HPDE6-E6E7 (cell line): ENCODE measurements around the gene DRD5.
"Not testable (repeated sequence)": the region's sequence is repeated elsewhere in the genome, so short reads cannot be mapped to it uniquely, and the experiment has no call there.

Source experiments
- DNase-seq: peaks from one replicate; pipeline ENCODE4 v3.0.0; 2011; ENCODE audit warnings: missing footprints; ENCODE audit errors: extremely low spot score

The DRD5 gene

DNA sequence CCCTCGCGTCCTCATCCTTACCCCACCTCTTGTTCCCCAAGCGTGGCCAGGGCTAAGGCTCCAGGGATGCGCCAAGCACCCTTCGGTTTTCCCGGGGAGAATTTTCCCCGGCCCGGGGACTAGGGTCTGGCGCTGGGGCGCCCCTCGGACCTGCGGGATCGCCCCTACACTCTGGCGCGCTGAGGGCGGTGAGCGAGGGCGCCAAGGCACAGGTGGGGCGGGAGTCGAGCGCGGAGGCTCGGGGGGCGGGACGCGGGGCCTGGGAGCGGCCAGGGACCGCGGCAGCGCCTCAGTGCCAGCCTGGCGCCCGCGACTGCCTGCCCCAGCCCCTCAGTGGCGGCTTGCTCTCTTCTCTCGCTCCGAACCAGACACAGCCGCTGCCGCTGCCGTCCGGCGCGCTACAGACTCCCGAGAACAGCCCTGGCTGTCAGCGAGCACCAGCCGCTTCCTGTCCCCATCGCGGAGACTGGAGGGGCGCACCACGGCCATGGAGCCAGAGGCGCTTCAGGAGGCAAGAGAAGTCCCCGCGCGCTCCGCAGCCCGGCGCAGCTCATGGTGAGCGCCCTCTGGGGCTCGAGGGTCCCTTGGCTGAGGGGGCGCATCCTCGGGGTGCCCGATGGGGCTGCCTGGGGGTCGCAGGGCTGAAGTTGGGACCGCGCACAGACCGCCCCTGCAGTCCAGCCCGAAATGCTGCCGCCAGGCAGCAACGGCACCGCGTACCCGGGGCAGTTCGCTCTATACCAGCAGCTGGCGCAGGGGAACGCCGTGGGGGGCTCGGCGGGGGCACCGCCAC, at the start of gene DRD5:
Gene DRD5 (plus strand): TSS at position 292 of the 793 bp plus-strand sequence. CDS start 396 bp downstream, at position 688.
- no peak for DNase-seq

DNA sequence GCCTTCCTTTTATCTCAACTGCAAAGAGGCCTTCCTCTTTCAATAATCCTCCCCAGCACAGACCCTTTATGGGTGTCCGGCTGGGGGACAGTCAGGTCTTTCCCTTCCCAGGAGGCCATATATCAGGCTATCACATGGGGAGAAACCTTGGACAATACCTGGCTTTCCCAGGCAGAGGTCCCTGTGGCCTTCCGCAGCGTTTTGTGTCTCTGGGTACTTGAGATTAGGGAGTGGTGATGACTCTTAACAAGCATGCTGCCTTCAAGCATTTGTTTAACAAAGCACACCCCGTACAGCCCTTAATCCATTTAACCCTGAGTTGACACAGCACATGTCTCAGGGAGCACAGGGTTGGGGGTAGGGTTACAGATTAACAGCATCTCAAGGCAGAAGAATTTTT, 49.2 kb upstream of the DRD5 start:
- DNase-seq: not testable (repeated sequence)

DNA sequence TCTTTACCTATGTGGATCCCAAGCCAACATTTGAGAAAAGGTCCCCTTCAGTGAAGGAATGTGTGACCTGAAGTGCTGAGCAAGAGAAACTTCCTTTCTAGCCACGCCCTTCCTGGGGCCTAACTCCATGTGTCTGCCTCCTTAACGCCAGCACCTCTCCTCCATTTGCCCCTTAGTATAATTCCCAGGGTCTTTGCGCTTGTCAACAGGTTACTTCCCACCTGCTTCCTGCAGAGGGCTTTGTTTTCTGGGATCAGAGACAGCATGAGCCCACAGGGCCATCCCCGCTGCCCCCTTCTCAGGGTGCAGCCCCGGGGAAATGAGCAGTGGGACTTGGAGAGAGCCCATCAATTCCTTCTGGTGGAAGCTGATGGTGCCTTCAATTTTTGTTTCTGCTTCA, 45.9 kb upstream of the DRD5 start:
- no peak for DNase-seq

DNA sequence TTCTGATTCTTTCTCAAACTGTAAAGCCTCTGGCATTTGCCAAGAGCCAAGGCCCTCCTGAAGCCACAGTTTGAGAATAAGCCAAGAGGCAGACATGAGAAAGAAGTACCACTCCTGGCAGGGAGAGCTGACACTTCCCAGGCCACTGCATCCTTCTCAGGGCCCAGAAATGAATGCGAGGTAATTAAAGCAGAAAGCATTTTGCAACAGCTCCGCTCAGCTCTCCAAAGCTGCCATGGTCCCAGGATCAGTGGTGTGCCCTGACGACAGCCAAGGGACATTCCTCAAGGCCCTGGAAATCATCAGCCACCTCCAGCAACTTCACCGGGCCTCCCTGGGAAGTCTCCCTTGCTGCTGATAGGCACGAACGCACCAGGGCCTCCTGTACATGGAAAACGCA, 44.2 kb upstream of the DRD5 start:
- DNase-seq: not testable (repeated sequence)

DNA sequence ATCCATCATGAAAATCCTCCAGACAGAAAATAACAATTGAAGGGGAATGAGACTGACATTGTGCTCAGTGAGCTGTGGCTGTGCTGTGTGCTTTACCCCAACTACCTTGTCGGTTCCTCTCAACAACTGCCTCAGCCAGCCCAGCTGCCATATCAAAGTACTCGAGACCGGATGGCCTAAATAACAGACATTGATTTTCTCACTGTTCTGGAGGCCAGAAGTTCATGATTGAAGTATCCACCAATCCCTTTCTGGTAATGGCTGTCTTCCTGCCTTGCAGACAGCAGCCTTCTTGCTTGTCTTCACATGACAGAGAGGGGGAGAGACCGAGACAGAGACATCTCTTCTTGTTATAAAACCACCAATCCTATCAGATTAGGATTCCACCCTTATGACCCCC, 37.6 kb upstream of the DRD5 start:
- not testable (repeated sequence) for DNase-seq

DNA sequence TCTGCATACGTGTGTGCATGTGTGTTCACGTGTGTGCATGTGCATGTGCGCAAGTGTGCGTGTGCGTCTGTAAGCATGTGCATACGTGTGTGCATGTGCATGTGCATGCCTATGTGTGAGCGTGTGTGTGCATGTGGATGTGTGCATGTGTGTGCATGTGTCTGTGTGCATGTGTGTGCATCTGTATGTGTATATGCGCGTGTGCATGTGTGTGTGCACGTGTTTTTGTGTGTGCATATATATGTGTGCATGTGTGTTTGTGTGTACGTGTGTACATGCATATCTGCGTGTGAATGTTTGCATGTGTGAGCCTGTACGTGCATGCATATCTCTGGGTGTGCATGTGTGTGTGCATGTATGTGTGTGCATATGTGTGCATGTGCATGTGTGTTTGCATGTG, 35.7 kb upstream of the DRD5 start:
- DNase-seq: no peak

DNA sequence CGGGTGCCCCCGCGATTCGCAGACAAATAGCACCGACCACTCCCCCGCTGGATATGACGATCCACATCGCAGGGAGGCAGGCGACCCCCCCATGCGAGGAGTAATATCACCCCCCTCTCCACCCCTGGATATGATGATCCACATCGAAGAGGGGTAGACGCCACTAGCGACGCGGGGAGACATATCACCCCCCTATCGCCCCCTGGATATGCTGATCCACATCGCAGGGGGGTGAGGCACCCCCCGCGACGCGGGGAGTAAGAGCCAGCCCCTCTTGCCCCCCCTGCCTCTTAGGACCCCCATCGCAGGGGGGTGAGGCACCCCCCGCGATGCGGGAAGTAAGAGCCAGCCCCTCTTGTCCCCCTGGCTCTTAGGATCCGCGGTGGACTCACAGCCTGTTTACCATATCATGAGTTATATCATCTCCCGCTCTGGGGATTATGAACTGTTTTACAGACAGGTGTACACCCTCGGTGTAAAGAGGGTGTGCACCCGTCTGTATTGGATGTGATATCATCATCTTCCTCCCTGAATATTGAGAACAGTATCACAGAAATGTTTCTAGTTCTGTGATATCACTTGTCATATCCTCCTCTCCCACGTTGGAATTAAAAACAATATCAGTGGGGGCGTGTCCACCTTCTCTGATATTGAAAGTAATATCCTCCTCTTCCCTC, 22.7 kb upstream of the DRD5 start:
- no peak for DNase-seq

DNA sequence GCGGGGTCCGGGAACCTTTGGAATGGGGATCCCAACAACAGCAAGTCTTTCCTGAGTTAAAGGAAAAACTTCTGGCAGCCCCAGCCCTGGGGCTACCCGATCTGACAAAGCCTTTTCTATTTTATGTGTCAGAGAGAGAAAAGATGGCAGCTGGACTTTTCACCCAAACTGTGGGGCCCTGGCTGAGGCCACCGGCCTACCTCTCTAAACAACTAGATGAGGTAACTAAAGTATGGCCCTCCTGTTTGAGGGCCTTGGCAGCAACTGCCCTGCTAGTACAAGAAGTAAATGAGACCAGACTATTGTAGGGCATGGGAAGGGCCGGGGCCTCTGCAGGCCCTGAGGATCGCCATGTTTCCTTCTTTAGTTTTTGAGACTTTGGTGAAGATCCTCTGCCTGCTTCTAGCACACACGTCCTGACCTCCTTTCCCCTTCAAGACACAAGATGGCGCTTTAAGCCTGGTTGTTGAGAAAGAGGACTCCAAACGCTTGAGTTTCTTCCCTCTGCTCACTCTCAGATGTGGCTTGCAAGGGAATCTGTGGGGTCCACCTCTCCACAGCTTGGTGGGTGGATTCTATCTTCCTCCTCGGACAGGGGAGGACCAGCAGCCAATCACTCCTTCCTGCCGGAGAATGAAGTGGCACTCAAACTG, 18.5 kb upstream of the DRD5 start:
- peak; percentile 49 for DNase-seq

DNA sequence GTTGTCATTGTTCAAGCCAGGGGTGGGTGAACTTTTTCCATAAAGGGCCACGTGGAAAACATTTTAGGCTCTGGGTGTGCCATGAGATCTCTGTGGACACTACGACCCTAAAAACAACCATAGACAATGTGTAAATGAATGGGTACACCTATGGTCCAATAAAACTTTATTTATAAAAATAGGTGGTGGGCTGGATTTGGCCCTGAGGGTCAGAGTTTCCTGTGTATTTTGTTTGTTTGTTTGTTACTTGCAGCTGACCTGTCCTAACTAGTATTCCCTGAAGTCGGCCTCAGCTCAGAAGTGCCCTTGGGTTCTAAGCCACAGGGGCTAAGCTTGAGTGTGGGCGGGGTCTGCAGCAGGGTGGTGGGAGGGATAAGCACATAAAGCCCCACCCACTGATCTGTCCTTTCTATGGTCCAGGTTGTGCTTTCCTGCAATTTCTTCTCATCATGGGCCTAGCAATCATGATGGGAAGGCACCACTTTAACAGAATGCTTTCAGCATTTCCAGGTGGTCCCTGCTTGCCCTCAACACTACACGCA, 17.2 kb upstream of the DRD5 start:
- DNase-seq: no peak

DNA sequence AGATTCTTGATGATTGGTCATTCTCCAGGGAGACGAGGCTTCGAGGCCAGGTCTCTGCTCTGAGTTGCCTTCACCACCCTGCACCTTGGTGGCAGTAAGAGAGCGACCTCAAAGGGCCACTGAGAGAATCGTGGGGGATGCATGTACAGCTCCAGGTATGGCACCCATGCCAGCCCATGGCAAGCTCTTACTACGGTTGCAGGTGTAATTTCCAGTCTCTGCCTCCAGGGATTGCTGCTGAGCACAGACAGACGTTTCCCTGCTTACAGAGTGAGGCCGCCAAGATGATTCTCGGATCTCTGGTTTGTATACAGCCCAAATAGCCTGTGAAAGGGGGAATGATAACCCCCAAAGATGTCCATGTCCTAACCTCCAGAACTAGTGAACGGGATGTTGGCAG, 16.3 kb upstream of the DRD5 start:
- peak; percentile 11 for DNase-seq

DNA sequence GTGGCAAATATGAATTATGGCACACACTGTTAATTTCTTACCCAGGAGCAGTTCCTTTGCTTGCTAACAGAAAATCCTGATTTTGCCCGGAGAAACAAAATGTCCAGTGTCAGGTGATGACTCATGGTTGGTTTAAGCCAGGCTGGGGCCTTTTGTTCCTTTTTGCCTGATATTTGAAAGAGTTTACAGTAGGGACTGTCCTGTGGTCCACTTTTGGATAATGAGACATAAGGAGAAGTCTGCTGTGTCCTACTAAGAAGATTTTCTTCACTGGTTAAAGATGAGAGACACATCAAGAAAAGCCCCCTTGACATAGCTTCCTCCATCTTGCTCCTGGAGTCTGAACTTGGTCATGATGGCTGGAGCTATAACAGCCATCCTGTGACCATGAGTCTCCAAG, 12.1 kb upstream of the DRD5 start:
- DNase-seq: no peak

DNA sequence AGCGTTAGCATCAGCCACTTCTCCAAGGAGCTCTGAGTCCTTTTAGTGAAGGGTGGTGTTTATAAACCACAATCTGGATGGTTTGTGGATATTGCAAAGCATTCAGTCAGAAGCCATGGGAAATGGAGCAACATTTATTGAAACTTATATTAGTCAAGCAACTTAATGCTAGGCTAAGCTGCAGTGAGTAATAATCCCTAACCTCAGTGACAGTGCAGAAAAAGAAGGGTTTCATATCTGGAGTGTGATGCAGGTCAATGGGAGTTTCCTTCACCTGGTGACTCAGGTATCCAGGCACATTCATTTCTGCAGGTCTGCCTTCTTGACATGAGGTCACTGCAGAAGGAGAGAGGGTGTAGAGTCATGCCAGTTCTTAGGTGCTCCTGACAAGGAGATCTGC, 10.4 kb upstream of the DRD5 start:
- peak; percentile 59 for DNase-seq

DNA sequence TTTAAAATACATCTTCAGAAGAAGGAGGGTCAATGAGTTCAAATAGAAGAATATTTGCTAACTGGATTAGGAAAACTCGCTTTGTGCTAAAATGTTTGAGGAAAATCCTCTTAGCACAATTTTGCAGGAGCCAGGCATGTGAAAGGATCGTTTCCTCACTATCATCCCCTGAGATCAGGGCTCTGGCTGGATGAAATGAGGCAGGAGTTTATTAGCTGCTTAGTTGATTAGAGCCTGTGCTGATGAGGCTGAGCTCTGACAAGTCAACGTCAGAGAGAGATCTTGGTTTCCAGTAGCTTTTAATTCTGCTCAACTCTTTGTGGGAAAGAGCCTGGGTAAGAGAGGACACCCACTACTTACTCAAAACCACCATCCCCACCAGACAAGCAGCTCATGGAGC, 8.0 kb upstream of the DRD5 start:
- no peak for DNase-seq

DNA sequence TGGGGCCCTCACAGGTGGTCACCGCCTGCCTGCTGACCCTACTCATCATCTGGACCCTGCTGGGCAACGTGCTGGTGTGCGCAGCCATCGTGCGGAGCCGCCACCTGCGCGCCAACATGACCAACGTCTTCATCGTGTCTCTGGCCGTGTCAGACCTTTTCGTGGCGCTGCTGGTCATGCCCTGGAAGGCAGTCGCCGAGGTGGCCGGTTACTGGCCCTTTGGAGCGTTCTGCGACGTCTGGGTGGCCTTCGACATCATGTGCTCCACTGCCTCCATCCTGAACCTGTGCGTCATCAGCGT, 652 bp downstream of the DRD5 start:
- DNase-seq: no peak

DNA sequence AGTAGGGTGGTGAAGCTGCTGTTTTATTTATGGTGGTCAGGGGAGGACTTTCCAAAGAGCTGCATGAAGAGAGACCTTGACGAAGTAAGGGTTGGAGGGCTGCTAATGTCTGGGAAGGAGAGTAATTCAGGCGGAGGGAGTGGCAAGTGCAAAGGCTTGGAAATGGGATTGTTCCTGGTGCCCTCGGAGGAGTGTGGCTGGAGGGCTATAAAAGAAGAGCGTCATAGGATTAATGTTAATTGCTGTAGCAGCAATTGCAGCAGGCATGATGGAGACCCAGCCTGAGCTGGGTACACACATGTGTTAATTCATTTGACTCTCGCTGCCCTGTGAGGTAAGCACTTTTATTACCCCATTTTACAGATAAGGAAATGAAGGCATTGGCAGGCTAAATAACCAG, 4.5 kb downstream of the DRD5 start:
- DNase-seq: not testable (repeated sequence)

DNA sequence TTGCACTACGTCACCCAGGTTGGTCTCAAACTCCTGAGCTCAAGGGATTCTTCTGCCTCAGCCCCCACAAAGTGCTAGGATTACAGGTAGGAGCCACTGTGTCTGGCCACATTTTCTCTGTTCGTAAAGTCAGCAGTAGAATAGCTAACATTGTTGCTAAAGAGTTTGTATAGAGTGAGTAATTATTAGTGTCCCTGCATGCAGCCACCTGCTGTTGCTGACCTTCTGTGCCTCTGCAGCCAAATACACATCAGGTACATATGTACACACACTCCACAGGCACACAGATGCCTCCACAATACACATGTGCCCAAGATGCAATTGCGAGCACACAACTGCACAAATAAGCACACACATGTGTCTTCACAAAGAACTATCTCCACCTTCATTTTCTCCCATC, 10.9 kb downstream of the DRD5 start:
- no peak for DNase-seq

DNA sequence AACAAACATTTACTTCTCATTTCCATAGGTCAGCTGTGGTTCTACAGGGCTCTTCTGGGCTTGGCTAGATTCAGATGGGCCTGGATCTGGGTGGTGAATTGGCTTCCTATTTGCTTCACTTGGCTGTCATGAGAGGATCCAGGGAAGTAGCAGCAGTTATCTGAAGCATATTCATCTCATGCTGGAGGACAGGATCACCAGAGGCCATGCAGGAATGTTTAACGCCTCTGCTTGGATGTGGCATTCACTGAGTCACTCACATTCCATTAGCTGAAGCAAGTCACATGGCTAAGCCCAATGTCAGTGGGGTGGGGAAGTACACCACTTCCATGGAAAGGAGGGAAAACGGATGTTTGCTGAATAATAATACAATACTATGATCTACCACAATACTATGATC, 15.2 kb downstream of the DRD5 start:
- not testable (repeated sequence) for DNase-seq

DNA sequence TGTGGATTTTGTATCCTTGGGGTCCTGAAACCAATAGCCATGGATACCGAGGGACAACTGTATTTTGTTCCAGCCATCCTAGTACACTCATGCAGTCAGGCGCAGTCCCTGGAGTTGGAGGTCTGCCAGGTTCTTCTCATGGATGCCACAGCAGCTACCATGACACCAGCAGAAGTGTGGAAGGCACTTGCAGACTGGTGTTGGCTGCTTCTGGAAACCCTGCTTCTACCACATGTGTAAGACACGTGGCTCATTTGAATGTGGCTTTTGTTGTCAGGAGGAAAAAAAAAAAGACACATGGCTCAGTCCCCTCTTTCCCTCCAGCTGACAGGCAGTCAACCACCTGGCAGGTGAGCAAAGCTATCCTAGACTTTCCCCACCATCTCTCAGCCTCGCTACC, 19.4 kb downstream of the DRD5 start:
- DNase-seq: no peak

DNA sequence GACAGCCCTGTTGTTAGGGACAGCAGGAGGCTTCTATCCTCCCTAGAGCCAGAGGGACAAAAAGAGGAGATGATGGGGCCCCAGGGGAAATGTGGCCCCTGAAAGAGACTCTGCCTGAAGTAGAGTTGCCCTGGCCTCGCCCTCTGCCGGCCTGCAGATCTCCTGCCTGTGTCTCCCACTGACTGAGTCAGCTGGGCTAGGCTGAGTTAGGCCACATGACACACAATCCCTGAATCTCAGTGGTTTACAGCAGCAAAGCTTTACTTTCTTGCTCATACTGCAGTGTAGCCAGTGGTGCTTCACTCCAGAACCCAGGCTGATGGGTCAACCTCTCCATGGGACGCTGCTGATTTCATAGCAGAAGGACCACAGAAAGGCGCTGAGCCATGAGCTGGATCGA, 23.5 kb downstream of the DRD5 start:
- DNase-seq: peak; percentile 20

DNA sequence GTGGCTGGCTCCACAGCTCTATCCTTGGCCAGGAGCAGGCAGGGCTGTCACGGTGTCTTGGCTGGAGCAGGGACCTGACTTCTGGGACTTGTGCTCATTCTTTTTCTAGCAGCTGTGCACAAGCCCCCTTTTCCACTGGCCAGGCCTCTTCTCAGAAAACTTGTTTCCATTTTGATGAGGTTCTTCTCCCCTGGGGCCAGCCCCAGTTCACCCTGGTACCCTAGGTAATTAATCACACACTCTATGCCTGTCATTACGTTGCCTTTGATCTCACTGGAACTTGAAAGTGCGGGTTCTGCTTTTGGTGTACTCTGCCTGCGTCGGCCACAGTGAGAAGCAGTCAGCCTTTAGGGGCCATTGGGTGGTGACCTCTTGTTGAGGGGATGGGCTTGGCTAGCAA, 26.6 kb downstream of the DRD5 start:
- DNase-seq: no peak

DNA sequence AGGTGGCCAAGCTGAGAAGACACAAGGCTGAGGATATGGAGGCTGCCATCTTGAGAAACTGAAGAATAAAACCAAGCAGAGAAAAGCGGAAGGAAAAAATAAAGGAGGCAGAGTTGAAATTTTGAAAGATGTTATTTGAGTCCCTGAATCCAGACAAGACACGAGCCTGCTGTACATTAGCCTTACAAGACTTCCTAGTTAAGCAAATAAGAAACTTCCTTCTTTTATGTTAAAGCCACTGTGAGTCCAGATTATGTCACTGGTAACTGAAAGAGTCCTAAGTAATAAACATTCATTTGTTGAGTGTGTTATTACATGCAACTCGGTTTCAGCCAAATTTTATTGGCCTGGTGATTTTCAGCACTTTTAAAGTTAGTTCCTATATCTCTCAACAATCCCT, 30.4 kb downstream of the DRD5 start:
- no peak for DNase-seq

DNA sequence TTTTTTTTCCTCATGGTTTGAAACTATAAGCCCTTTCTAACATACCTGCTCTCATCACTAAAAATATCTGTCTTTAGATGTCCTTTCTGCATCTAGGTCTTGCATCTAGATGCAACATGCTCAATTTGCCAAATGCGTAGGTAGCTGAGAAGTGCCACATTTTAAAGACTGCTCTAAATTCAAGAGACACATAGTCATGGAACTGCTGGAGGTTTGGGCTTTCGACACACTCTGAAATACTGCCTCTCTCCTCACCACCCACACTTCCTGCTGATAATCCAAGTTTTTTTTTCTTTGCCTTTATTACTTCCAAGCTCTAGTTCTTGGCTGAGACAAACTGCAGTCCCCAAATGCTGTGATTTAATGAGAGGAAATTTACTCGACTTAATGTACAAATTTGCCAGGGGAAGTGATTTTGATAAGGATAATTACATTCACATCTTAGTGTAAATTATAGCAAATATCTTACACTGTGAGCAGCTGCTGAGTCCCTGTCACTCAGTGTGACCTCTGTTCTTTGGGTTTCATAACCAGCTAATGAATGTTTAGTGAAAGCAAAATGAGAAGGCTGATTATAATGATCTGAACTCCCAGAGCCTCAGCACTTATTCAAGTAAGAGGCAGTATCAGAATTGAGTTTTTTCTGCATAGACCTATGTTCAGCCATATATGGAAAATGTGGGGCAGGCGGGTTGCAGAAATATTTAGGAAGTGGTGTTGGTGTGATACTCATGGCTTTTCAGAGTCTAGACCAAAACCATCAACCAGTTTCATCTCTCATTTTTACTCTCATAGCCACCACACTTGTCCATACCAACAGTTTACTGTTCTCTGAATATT, 31.3 kb downstream of the DRD5 start:
- no peak for DNase-seq
